H1 (cell line): ENCODE data around the gene UBALD1.

ENCODE experiments used
- CBX5 ChIP-seq: fragments of 300-800, 300-1000 bp; sonication (generic); IDR thresholded peaks from 2 replicates; pipeline ENCODE4 v1.7.1; 2016; ENCODE audit warnings: antibody characterized with exemption, low read length, low read depth
- CTCF ChIP-seq, 3 experiments: IDR thresholded peaks; 1 replicate in 2 of 3; 2 replicates in 1 of 3; pipeline versions ENCODE4 v1.5.1 to v1.6.1; 2011; ENCODE audit warnings: low read length in 3 of 3, mild to moderate bottlenecking in 3 of 3, inconsistent platforms in 2 of 3, low read depth in 1 of 3, moderate library complexity in 1 of 3; ENCODE audit not compliant: insufficient read depth in 1 of 3; ENCODE audit errors: control extremely low read depth in 1 of 3
- EP300 ChIP-seq, 2 experiments: IDR thresholded peaks; 1 replicate in 1 of 2; 2 replicates in 1 of 2; pipeline ENCODE4 v1.6.1; 2011 to 2012; ENCODE audit warnings: low read depth in 2 of 2, low read length in 2 of 2, mild to moderate bottlenecking in 2 of 2, borderline replicate concordance in 1 of 2, inconsistent platforms in 1 of 2, moderate library complexity in 1 of 2
- EZH2 ChIP-seq: fragments of 200-600 bp; sonication (generic); IDR thresholded peaks from 2 replicates; pipeline ENCODE4 v1.7.1; 2012; ENCODE audit warnings: low read depth, mild to moderate bottlenecking, moderate library complexity, low read length, inconsistent platforms; ENCODE audit not compliant: severe bottlenecking
- KDM1A ChIP-seq: fragments of 200-600, 300-600 bp; sonication (generic); IDR thresholded peaks from 2 replicates; pipeline ENCODE4 v1.7.1; 2016; ENCODE audit warnings: mild to moderate bottlenecking, low read length, borderline replicate concordance
- POLR2AphosphoS5 ChIP-seq: IDR thresholded peaks from 2 replicates; pipeline ENCODE4 v1.6.1; 2011; ENCODE audit warnings: low read depth, low read length
- SAP30 ChIP-seq: fragments of 300-600 bp; sonication (generic); IDR thresholded peaks from 2 replicates; pipeline ENCODE4 v1.7.1; 2012; ENCODE audit warnings: low read length, moderate library complexity, mild to moderate bottlenecking, inconsistent platforms; ENCODE audit not compliant: insufficient read depth, insufficient replicate concordance
- SRF ChIP-seq: IDR thresholded peaks from 2 replicates; pipeline ENCODE4 v1.6.1; 2011; ENCODE audit warnings: mild to moderate bottlenecking, low read depth, low read length, moderate library complexity
- TCF12 ChIP-seq: IDR thresholded peaks from 2 replicates; pipeline ENCODE4 v1.6.1; 2011; ENCODE audit warnings: low read depth, mild to moderate bottlenecking, low read length

- no peak for TF ChIP-seq SAP30
- TF ChIP-seq CTCF (IDR thresholded peaks at IDR 0.05; ENCODE audit: control extremely low read depth in 1 of 3, insufficient read depth in 1 of 3, low read depth in 1 of 3, low read length in 3 of 3): no peak
- TF ChIP-seq SRF: no peak
- TF ChIP-seq EZH2: no peak
- no peak for TF ChIP-seq TCF12
- TF ChIP-seq KDM1A: no peak
- peak; percentile 37; the same call in 1 of the 2 replicates for TF ChIP-seq POLR2AphosphoS5
- TF ChIP-seq CBX5: no peak
- TF ChIP-seq EP300 (IDR thresholded peaks at IDR 0.05; ENCODE audit: borderline replicate concordance in 1 of 2, low read depth in 2 of 2, low read length in 2 of 2): no peak
These were observed 5.3 kb downstream of the UBALD1 start for GRCh38 chr16:4609200-4610010.
